ENCODE data around the gene TDRD12.
"Not testable (repeated sequence)": the region's sequence is repeated elsewhere in the genome, so short reads cannot be mapped to it uniquely, and the experiment has no call there.

The TDRD12 gene

DNA sequence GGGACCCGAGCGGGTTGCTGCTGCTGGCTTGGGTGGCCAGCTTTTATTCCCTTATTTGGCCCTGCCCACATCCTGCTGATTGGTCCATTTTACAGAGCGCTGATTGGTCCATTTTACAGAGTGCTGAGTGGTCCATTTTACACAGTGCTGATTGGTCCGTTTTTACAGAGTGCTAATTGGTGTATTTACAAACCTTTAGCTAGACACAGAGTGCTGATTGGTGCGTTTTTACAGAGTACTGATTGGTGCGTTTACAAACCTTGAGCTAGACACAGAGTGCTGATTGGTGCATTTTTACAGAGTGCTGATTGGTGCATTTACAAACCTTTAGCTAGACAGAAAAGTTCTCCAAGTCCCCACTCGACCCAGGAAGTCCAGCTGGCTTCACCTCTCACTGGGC is 19.4 kb upstream of the TDRD12 start:
- not testable (repeated sequence) for DNase-seq (ENCODE audit: low spot score)

DNA sequence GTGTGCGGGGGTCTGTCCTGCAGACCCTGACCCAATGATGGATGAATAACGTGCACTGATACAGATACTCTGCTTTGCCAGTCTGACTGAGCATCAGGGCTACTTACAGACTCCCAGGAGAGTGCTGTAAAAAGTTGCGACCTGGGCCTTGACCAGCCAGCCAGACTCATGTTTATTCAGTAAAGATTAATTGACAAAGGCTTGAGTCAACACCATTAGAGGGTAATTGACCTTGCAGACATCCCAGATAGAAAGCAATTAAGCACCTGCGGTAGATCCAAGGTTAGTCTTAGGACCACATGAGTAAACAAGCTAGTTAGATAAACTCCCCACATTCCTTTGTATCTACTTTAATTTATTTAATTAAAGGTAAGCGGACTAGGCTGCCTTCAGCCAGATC is 17.6 kb upstream of the TDRD12 start:
- TF ChIP-seq, protein P1, sequence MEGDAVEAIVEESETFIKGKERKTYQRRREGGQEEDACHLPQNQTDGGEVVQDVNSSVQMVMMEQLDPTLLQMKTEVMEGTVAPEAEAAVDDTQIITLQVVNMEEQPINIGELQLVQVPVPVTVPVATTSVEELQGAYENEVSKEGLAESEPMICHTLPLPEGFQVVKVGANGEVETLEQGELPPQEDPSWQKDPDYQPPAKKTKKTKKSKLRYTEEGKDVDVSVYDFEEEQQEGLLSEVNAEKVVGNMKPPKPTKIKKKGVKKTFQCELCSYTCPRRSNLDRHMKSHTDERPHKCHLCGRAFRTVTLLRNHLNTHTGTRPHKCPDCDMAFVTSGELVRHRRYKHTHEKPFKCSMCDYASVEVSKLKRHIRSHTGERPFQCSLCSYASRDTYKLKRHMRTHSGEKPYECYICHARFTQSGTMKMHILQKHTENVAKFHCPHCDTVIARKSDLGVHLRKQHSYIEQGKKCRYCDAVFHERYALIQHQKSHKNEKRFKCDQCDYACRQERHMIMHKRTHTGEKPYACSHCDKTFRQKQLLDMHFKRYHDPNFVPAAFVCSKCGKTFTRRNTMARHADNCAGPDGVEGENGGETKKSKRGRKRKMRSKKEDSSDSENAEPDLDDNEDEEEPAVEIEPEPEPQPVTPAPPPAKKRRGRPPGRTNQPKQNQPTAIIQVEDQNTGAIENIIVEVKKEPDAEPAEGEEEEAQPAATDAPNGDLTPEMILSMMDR (IDR thresholded peaks at IDR 0.05; ENCODE audit: extremely low read depth, missing control alignments), result no peak
- DNase-seq (ENCODE audit: low spot score), result no peak

DNA sequence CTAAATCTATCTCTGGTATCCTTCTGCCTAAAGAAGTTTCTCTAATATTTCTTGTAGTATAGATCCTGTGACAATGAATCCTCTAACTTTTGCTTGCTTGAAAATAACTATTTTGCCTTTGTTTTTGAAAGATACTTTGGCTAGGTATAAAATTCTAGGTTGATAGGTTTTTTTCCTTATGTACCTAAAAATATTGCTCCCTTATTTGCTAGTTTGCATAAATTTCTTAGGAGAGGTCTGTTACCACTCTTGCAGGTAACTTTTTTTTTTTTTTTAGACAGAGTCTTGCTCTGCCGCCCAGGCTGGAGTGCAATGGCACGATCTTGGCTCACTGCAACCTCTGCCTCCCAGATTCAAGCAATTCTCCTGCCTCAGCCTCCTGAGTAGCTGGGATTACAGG is 15.6 kb upstream of the TDRD12 start:
- not testable (repeated sequence) for DNase-seq (ENCODE audit: low spot score)

DNA sequence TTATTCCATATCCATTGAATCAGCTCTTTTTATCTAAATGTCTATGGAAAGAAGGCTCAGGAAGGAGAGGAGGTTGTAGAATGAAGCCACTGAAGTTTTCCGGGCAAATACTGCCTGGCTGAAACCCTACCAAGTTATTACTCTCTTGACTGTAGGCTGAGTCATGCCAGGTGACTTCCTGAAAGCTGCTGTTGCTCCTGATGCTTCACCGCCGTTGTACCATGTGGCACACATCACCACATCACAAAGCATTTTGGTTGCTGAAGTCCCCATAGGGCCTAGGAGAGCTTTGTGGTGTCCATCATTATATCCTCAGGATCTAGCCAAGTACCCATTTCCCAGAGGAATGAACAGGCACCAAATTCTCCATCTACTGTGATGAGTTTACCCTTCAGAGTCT is 11.1 kb upstream of the TDRD12 start:
- TF ChIP-seq, protein P1 (IDR thresholded peaks at IDR 0.05; ENCODE audit: extremely low read depth, missing control alignments), result no peak

DNA sequence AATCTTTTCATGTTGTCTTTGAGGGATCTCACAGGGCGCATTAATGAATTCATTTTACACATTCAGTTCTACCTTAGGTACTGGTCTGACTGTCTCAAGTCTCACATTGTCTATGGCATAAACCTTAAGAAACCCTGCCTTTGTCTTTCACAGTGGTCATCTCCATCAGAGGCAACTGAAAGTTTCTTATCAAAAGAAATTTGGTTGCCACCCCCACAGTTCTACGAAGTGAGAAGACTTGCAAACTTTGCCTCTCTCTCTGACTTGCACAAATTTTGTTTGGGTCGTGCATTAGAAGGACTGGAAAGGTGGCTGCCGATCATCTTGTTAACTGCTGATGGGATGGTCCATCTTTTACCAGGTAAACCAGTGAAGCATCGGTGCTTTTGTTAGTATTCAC is 10.5 kb upstream of the TDRD12 start:
- DNase-seq (ENCODE audit: low spot score), result no peak
- TF ChIP-seq, protein P1 (IDR thresholded peaks at IDR 0.05; ENCODE audit: extremely low read depth, missing control alignments), result no peak

More for the DNA sequence above, 11.1 kb upstream of the TDRD12 start:
- DNase-seq (ENCODE audit: low spot score), result no peak

DNA sequence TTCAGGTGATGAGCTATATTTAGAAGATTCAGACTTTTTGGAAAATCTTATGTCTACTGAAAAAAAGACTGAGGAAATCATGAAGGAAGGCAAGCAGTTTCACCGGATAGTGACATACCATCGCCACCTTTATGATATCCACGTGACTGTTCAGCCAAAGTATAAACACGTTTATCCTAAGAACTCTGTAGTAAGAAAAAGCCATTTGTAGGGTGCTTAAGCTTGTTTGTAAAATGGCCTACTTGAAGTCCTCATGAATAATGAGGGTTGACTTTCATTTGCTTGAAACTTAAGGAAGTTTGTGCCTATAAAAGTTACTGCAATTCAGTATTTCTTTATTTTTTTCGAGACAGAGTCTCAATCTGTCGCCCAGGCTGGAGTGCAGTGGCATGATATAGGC is 7.8 kb upstream of the TDRD12 start:
- TF ChIP-seq, protein P1 (IDR thresholded peaks at IDR 0.05; ENCODE audit: extremely low read depth, missing control alignments), result no peak
- no peak for DNase-seq (ENCODE audit: low spot score)

DNA sequence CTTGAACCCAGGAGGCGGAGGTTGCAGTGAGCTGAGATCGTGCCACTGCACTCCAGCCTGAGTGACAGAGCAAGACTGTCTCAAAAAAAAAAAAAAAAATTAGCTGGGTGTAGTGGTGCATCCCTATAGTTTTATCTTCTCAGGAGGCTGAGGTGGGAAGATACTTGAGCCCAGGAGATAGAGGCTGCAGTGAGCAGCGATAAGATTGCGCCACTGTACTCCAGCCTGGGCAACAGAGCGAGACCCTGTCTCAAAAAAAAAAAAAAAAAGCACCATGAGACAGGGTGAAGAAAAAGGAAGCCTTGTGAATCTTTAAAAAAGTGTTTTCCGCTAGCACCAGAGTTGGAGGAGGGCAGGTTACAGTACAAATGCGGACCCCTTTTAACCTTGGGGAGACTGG is 3.4 kb upstream of the TDRD12 start:
- DNase-seq (ENCODE audit: low spot score), result not testable (repeated sequence)

DNA sequence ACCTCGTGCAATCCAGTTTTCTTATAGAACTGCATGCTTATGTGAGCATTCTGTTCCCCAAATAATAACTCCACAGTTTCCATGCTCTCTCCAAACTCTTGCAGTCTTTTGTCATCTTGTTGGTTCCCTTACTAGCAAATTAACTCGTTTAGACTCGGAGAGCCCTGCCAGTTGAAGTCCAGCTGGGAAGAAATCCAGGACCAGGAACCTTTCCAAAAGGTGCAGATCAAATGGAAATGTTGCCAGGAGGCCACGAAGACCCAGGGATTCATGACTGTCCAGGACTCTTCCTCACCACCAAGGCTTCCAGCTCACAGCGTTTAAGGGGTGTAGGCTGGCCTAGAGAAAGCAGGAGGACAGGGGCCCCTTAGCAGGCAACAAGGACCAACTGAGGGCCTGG is 2.1 kb upstream of the TDRD12 start:
- DNase-seq (ENCODE audit: low spot score), result no peak
- TF ChIP-seq, protein P1 (IDR thresholded peaks at IDR 0.05; ENCODE audit: extremely low read depth, missing control alignments), result no peak

DNA sequence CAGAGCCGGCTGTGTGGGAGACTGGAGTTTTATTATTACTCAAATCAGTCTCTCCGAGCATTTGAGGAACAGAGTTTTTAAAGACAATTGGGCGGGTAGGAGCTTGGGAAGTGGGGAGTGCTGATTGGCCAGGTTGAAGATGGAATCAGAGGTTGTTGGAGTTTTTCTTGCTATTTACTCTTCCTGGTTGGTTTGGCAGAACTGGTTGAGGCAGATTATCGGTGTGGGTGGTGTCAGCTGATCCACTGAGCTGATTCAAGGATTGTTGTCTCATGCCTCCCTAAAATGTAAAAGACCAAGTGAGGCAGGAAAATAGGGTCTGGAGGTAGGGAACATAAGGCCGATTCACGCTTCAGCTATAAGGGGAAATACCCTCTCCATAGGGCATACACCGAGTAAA is 1.3 kb upstream of the TDRD12 start:
- TF ChIP-seq, protein P1 (IDR thresholded peaks at IDR 0.05; ENCODE audit: extremely low read depth, missing control alignments), result no peak
- no peak for DNase-seq (ENCODE audit: low spot score)

Measured in GM20000 (cell line).